K562 (cell line): ENCODE data around the gene CHRNA10. TPM values are rescaled to one million over a fixed set of nuclear protein-coding genes. Genes with fewer than 3 reads are reported as not detected.

Experiments used
- ADNP ChIP-seq: fragments of 200-800 bp; sonication (Bioruptor generic); IDR thresholded peaks from 2 replicates; pipeline ENCODE4 v1.6.1; 2016; ENCODE audit warnings: missing genetic modification characterization, missing compliant biosample characterization
- BHLHE40 ChIP-seq: IDR thresholded peaks from 2 replicates; pipeline ENCODE4 v1.6.1; 2011; ENCODE audit warnings: low read length, improper control_type of control experiment
- BRD4 ChIP-seq: fragments of 200-600 bp; sonication (generic); IDR thresholded peaks from 2 replicates; pipeline ENCODE4 v1.6.1; 2017; ENCODE audit warnings: inconsistent platforms
- CBFA2T3 ChIP-seq: fragments of 450-650 bp; IDR thresholded peaks from 2 replicates; pipeline ENCODE4 v1.6.1; 2017
- CLOCK ChIP-seq: fragments of 250-450 bp; sonication (Bioruptor Pico); IDR thresholded peaks from 2 replicates; pipeline ENCODE4 v1.4.0; 2020; ENCODE audit warnings: mild to moderate bottlenecking, moderate library complexity, borderline replicate concordance
- DACH1 ChIP-seq: fragments of 450-650 bp; IDR thresholded peaks from 2 replicates; pipeline ENCODE4 v1.6.1; 2018; ENCODE audit not compliant: partially characterized antibody
- DDX20 ChIP-seq: fragments of 450-650 bp; IDR thresholded peaks from 2 replicates; pipeline ENCODE4 v1.6.1; 2016; ENCODE audit warnings: missing genetic modification characterization, low read depth, mild to moderate bottlenecking, missing compliant biosample characterization, moderate library complexity
- EGR1 ChIP-seq: fragments of 450-650 bp; conservative IDR thresholded peaks from 2 replicates; pipeline ENCODE4 v1.6.1; 2017; ENCODE audit warnings: mild to moderate bottlenecking
- GATAD2B ChIP-seq: fragments of 450-650 bp; IDR thresholded peaks from 2 replicates; pipeline ENCODE4 v1.6.1; 2017; ENCODE audit warnings: mild to moderate bottlenecking, borderline replicate concordance
- HIVEP1 ChIP-seq: fragments of 250-450 bp; sonication (Bioruptor Pico); IDR thresholded peaks from 2 replicates; pipeline ENCODE4 v1.4.0; 2020; ENCODE audit warnings: mild to moderate bottlenecking
- HNRNPL ChIP-seq: fragments of 200-400 bp; formaldehyde crosslinking; IDR thresholded peaks from 2 replicates; pipeline ENCODE4 v1.6.1; 2017; ENCODE audit warnings: low read depth, mild to moderate bottlenecking, low read length
- KDM5B ChIP-seq: fragments of 200-600 bp; sonication (generic); IDR thresholded peaks from 2 replicates; pipeline ENCODE4 v1.6.1; 2012; ENCODE audit warnings: low read depth, mild to moderate bottlenecking, moderate library complexity, low read length, control low read depth, inconsistent platforms; ENCODE audit not compliant: insufficient replicate concordance
- KLF13 ChIP-seq: fragments of 450-650 bp; IDR thresholded peaks from 2 replicates; pipeline ENCODE4 v1.6.1; 2016; ENCODE audit warnings: missing genetic modification characterization, low read depth, mild to moderate bottlenecking, missing compliant biosample characterization, moderate library complexity, borderline replicate concordance
- MEF2A ChIP-seq: IDR thresholded peaks from 2 replicates; pipeline ENCODE4 v1.6.1; 2011; ENCODE audit warnings: low read depth, mild to moderate bottlenecking, low read length, moderate library complexity; ENCODE audit not compliant: control insufficient read depth
- MTA1 ChIP-seq: fragments of 450-650 bp; IDR thresholded peaks from 2 replicates; pipeline ENCODE4 v1.6.1; 2017; ENCODE audit warnings: borderline replicate concordance
- NR2C2 ChIP-seq, 2 experiments: fragments of 200-800 bp in 1 of 2; sonication (Bioruptor generic) in 1 of 2; sonication (generic) in 1 of 2; formaldehyde crosslinking in 1 of 2; IDR thresholded peaks; 2 replicates each; pipeline versions ENCODE4 v1.6.1 to v1.8.0; 2016 to 2022; ENCODE audit warnings: mild to moderate bottlenecking in 1 of 2, missing compliant biosample characterization in 1 of 2, missing genetic modification characterization in 1 of 2, missing genetic modification reagents in 1 of 2
- NR4A1 ChIP-seq, 2 experiments: fragments of 250-450 bp in 1 of 2; fragments of 450-650 bp in 1 of 2; sonication (Bioruptor Pico) in 1 of 2; IDR thresholded peaks; 2 replicates each; pipeline versions ENCODE4 v1.4.0 to v1.6.1; 2016 to 2020; ENCODE audit warnings: mild to moderate bottlenecking in 2 of 2, missing compliant biosample characterization in 1 of 2, missing genetic modification characterization in 1 of 2, moderate library complexity in 1 of 2
- POLR3G ChIP-seq: IDR thresholded peaks from 2 replicates; pipeline ENCODE4 v1.6.1; 2011; ENCODE audit not compliant: insufficient read length, insufficient replicate concordance; ENCODE audit errors: extremely low read depth
- RBFOX2 ChIP-seq: fragments of 200-400 bp; formaldehyde crosslinking; IDR thresholded peaks from 2 replicates; pipeline ENCODE4 v1.6.1; 2017; ENCODE audit warnings: low read depth, mild to moderate bottlenecking, low read length, moderate library complexity
- TAF7 ChIP-seq: fragments of 450-650 bp; IDR thresholded peaks from 2 replicates; pipeline ENCODE4 v1.6.1; 2016; ENCODE audit warnings: missing genetic modification characterization, missing compliant biosample characterization
- ZNF253 ChIP-seq: fragments of 250-450 bp; sonication (Bioruptor Pico); conservative IDR thresholded peaks from 2 replicates; pipeline ENCODE4 v1.6.1; 2021; ENCODE audit warnings: mild to moderate bottlenecking
- ZNF41 ChIP-seq: fragments of 250-450 bp; sonication (Bioruptor Pico); conservative IDR thresholded peaks from 2 replicates; pipeline ENCODE4 v1.4.0; 2020; ENCODE audit warnings: mild to moderate bottlenecking
- ZNF699 ChIP-seq: fragments of 250-450 bp; sonication (Bioruptor Pico); IDR thresholded peaks from 2 replicates; pipeline ENCODE4 v1.8.0; 2021; ENCODE audit warnings: mild to moderate bottlenecking, moderate library complexity; ENCODE audit not compliant: insufficient replicate concordance
- ZNF830 ChIP-seq: fragments of 250-450 bp; sonication (Bioruptor Pico); IDR thresholded peaks from 2 replicates; pipeline ENCODE4 v1.5.0; 2021; ENCODE audit warnings: mild to moderate bottlenecking
- polyA plus RNA-seq, 8 experiments: library from polyadenylated mRNA; depleted of rRNA in 4 of 8; stranded (reverse) in 5 of 8; unstranded in 3 of 8; fragments of >200 nt; fragmentation: Nextera tagmentation in 2 of 8; fragmentation: Illumina TruSeq in 1 of 8; extraction: Ambion mirVana in 2 of 8; extraction: Trizol in 1 of 8; gene quantifications; 2 replicates each; pipeline versions ENCODE4 v1.2.1 to v1.2.3, GENCODE V29; 2011 to 2014; ENCODE audit warnings: inconsistent platforms in 1 of 8, missing spikeins in 1 of 8
- total RNA-seq, 7 experiments: library from RNA; depleted of rRNA in 6 of 7; stranded (reverse); fragments of >200 nt in 6 of 7; fragmentation: Illumina TruSeq in 2 of 7; extraction: Trizol in 2 of 7; gene quantifications; 2 replicates each; pipeline versions ENCODE4 v1.2.1 to v1.2.3, GENCODE V29; 2011 to 2021; ENCODE audit warnings: low replicate concordance in 1 of 7
- TF ChIP-seq, protein P1 (sequence below), 3 experiments: IDR thresholded peaks in 2 of 3; conservative IDR thresholded peaks in 1 of 3; 2 replicates each; pipeline ENCODE4 v1.5.1; 2011 to 2012; ENCODE audit warnings: low read length in 3 of 3, mild to moderate bottlenecking in 3 of 3, control low read depth in 2 of 3, improper control_type of control experiment in 1 of 3, inconsistent platforms in 1 of 3, low read depth in 1 of 3, mixed read lengths in 1 of 3, moderate library complexity in 1 of 3; ENCODE audit not compliant: insufficient read depth in 2 of 3

The CHRNA10 gene
- total and polyA plus RNA-seq, 9 of the 15 experiments (the other 6 are each of a cell fraction or from before 2014, with no cell fraction given), result 0.35 to 1.9 (median 0.81) TPM

DNA sequence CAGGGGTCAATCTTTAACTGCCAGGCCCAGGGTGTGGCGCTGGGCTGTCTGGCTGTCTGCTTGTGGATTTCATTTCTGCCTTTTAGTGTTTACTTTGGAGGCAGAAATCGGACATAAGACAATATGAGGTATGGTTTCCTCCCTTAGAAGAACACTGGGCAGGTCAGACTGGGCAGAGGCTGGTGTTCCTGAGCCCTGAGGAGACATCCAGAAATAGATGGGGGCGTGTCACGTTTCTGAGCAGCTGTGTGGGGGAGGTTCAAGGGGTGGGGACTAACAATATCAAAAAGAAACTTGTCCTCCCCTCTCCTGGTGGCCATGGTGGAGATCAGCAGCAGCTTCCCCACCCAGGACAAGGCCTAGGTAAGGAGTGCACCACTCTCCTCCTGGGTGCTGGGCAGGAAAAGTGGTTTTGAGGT, 26.4 kb downstream of the CHRNA10 start, which contains the start of gene ART1 (continued):
- no peak for TF ChIP-seq KDM5B
- TF ChIP-seq BRD4, result no peak
- TF ChIP-seq ZNF41 (CRISPR knock-in tag), result no peak
- no peak for TF ChIP-seq NR2C2 (CRISPR knock-in tag; IDR thresholded peaks at IDR 0.05)
- no peak for TF ChIP-seq NR2C2 (tag; IDR thresholded peaks at IDR 0.05)
- TF ChIP-seq MTA1, result no peak
- TF ChIP-seq DACH1, result peak; percentile 32
- no peak for TF ChIP-seq CLOCK (CRISPR knock-in tag)
- TF ChIP-seq BHLHE40, result 0 out of 2 replicates have a peak, but pooled peaks have one; percentile 8
- TF ChIP-seq HNRNPL, result no peak
- peak; percentile 33; the same call in 1 of the 2 replicates for TF ChIP-seq CBFA2T3
- no peak for TF ChIP-seq HIVEP1
- no peak for TF ChIP-seq TAF7 (tag)
- TF ChIP-seq EGR1, result peak; percentile 33
- TF ChIP-seq KLF13, result peak; percentile 53; the same call in 1 of the 2 replicates
- no peak for TF ChIP-seq ZNF253
- TF ChIP-seq ZNF699 (CRISPR knock-in tag), result no peak
- TF ChIP-seq RBFOX2, result no peak
- no peak for TF ChIP-seq ZNF830
- TF ChIP-seq ADNP, result no peak
- TF ChIP-seq, protein P1, sequence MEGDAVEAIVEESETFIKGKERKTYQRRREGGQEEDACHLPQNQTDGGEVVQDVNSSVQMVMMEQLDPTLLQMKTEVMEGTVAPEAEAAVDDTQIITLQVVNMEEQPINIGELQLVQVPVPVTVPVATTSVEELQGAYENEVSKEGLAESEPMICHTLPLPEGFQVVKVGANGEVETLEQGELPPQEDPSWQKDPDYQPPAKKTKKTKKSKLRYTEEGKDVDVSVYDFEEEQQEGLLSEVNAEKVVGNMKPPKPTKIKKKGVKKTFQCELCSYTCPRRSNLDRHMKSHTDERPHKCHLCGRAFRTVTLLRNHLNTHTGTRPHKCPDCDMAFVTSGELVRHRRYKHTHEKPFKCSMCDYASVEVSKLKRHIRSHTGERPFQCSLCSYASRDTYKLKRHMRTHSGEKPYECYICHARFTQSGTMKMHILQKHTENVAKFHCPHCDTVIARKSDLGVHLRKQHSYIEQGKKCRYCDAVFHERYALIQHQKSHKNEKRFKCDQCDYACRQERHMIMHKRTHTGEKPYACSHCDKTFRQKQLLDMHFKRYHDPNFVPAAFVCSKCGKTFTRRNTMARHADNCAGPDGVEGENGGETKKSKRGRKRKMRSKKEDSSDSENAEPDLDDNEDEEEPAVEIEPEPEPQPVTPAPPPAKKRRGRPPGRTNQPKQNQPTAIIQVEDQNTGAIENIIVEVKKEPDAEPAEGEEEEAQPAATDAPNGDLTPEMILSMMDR (IDR thresholded peaks at IDR 0.05 in 2 of 3, conservative IDR thresholded peaks at IDR 0.05 in 1 of 3; ENCODE audit: insufficient read depth in 2 of 3, low read depth in 1 of 3, low read length in 3 of 3), result peak; percentile 21 to 32 (median 26); a peak in 2 of 6 replicates
- TF ChIP-seq POLR3G, result no peak
- TF ChIP-seq DDX20 (tag), result no peak
- no peak for TF ChIP-seq NR4A1 (CRISPR knock-in tag; IDR thresholded peaks at IDR 0.05)
- TF ChIP-seq NR4A1 (tag; IDR thresholded peaks at IDR 0.05), result no peak
- TF ChIP-seq MEF2A, result peak; percentile 89
- no peak for TF ChIP-seq GATAD2B
